ENCODE data around the gene ASAP2.

GRCh38 chr2:9263428-9263827 is 56.8 kb downstream of the ASAP2 start:
- TF ChIP-seq CTCF (IDR thresholded peaks at IDR 0.05; ENCODE audit: low read length): no peak
- no peak for TF ChIP-seq EZH2phosphoT487 (IDR thresholded peaks at IDR 0.05; ENCODE audit: low read length)
- no peak for TF ChIP-seq EZH2 (optimal IDR thresholded peaks at IDR 0.05; ENCODE audit: low read depth, low read length)
